ENCODE data around the gene GPSM3.
"Not testable (repeated sequence)": the region's sequence is repeated elsewhere in the genome, so short reads cannot be mapped to it uniquely, and the experiment has no call there.

The GPSM3 gene

DNA sequence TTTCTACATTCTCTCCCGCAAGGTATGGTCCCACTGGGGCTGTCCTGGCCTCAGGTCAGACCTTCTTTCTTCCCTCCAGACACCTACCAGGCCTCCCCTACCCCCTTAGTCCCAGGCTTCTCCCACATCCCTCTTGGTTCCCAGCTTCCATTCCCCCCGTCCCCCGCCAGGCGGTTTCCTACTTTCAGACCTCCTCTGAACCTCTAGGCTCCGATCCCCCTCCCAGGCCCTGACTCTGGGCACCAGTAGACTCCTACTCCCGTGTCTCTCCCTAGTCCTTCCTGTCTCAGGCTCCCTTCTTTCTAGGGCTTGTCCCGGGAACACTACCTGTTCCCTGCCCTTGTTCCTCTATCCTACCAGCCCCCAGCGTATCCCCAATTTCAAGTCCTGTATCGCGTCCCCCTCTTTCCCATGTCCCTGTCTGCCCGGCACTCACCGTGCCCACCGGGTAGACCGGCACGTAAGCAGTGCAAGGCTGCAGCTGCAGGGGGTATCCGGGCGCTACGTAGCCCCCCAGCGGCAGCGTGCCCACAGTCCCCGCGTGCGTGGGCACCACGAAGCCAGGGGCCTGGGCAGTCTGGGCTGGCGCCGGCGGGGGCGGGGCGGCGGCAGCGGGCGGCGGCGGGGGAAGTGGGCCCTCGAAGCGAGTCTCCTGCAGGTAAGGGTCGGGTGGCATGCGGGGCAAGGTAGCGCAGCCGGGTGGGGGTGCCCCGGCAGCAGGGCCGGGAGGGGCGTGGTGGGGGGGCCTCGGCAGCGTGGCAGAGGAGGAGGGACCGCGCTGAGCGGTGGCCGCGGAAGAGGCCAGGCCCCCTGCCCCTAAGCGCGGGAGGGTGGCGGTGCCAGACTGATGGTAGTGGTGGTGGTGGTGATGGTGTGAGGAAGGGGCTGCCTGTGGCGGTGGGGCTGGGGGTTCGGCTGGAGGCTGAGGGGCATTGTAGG, 42.2 kb downstream of the GPSM3 start:
- DNase-seq (ENCODE audit: low read depth in 2 of 2), result no peak

DNA sequence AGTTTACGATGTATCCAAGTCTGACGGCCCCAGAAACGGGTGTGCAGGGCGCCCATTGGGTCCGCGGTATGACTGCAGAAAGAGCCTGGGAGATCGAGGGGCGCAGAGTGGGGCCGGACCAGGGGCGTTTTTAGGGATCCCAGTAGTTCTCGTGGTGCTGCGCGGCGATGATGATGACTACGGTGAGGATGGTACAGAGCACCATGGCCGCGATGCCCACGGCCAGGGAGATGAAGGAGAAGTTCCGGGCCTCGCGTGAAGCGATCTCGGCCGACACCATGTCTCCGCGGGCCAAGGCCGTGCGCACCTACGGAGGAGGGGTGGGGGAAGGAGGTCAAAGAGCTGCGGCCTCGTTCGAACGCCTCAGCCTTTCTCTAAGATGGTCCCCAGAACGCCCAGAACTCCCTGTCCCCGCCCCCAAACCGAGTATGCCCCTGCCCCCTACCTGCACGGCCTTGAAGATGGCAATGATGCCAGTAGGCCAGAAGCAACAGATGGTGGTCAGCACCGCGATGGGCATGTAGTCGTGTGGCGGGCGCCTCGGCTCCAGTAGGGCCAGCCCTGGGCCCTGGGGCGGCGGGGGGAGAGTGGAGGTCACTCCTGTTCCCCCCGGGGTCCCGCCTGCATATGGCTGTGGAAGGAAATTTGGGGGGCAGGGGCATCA, 43.2 kb downstream of the GPSM3 start:
- no peak for DNase-seq (ENCODE audit: low read depth in 2 of 2)

DNA sequence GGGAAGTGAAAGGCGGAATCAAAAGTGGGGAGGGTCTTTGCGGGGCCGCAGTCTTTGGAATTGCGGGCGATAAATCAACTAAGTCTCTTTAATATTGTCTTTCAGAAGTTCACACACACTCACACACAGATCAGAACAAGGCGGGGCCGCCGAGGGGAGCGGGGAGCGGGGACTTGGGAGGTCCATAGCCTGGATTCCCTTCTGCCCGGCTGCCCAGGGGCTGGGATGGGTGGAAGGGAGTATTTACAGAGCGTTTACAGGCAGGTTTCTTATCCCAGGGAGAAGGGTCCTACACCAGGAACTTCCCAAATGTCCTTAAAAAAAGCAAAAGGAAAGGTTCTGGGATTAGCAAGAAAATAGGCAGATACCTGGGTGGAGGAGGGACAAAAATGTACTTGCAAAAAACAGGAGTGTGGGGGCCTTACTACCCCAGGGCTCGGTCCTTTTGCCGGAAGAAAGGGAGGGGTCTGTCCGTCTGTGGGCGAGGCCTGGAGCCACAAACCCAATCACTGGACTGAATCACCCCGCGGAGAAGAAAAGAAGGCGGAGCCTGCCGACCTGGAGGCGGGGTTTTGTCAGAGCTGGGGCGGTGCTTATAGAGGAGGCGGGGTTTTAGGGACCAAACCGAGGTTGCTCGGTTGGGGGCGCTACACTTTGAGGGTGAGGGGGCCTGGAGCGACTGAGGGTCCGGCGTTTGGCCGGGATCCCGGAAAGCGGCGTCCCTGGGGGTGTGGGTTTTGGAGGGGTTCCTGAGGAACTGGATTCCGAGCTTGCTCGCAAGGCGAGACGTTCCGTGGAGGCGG, 44.0 kb downstream of the GPSM3 start:
- peak in 1 of 2 donors; percentile 62 for DNase-seq (ENCODE audit: low read depth in 2 of 2)

DNA sequence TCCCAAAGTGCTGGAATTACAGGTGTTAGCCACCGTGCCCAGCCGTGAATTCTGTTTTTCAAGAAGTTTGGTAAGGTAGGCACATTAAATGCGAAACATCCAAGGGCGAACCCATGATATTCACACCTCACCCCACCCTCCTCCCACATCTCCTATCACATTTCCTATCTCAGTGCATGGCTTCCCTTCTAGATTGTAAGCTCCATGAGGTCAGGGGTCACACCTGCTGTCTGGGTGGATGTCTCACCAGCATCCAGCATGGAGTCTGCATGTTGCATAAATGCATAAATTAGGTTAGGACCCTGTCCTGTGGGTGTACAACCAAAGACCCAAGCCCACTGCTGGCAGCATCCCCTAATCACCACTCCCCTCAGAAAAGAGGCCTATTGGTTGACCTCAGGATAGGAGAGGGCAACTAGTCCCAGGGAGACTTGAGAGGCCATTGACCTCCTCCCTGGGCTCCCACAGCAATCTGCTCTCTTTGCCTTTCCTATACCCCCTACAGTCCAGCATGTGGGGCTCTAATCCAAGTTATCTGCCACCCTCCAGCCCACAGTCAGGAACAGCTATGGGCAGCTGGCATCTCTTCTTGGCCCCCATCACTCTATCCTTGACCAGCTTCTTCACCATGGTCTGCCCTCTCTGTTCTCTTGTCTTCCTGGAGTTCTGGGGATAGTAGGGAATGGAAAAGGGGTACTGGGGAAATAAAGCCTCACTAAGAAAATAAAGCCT, 44.9 kb downstream of the GPSM3 start:
- DNase-seq (ENCODE audit: low read depth in 2 of 2), result no peak

DNA sequence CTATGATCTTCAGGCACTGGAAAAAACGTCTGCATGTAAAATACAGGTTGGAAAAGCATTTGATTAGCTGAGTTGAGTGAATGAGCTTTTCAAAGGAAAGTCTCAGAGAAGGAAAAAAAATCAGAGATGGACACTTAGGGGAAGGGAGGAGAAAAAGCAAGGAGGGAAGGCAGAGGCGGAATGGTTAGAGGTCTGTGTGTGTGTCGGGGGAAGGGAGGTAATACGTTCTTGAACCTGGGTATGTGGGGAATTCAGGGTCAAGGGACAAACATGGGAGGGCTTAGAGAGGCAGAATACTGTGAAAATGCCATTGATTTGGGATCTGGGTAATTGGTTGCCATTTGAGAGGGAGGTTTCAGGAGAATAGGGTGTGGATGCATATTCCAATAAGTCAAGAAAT, 45.8 kb downstream of the GPSM3 start:
- DNase-seq (ENCODE audit: low read depth in 2 of 2), result no peak

DNA sequence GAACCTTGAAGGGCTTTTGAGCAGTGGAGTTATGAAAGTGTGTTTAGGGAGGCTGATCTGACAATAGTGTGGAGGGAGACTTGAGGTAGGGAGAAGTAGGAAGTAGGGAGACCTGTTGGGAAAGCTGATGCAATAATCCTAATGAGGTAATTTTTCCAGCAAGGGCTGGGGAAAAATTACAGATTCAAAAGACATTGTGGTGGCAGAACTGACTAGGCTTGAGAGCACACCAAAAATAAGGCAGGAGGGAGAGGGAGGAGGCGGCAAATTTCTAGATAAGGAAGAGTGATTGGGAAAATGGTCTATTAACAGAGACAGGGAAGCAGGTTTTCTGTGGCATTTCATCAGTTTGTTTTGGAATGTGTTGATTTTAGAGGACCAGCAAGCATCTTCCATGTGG, 46.2 kb downstream of the GPSM3 start:
- DNase-seq (ENCODE audit: low read depth in 2 of 2), result no peak

DNA sequence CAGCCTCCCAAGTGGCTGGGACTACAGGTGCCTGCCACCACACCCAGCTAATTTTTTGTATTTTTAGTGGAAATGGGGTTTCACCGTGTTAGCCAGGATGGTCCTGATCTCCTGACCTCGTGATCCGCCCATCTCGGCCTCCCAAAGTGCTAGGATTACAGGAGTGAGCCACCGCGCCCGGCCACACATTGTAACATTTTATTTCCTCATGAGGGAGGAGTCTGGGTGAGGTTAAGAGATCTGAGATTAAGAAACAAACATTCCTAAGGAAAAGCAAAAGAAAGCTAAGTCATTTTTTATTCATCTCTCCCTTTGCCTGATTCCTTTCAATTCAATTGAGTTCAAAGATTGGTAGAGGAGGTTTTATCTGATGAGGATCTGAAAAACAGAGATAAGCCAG, 48.2 kb downstream of the GPSM3 start:
- not testable (repeated sequence) for DNase-seq (ENCODE audit: low read depth in 2 of 2)
